GM19468 (cell line): Measurements from ENCODE around the gene INSC.

Source experiments
- ATAC-seq: cut with Tn5 transposase; IDR thresholded peaks from one replicate; pipeline ENCODE4 v1.9.1; 2021; ENCODE audit warnings: mild to moderate bottlenecking, moderate library complexity, moderate number of reproducible peaks; ENCODE audit not compliant: unreplicated experiment; ENCODE audit errors: extremely low read depth

The INSC gene

GRCh38 chr11:15208378-15209222 lies 93.9 kb downstream of the INSC start:
- peak; percentile 85 for ATAC-seq

GRCh38 chr11:15212876-15213275 lies 98.2 kb downstream of the INSC start:
- no peak for ATAC-seq

- ATAC-seq = no peak
Measured at GRCh38 chr11:15213471-15214231, 98.9 kb downstream of the INSC start.

- ATAC-seq = no peak
Measured at GRCh38 chr11:15215005-15215404, 100.3 kb downstream of the INSC start.

GRCh38 chr11:15216678-15217077 lies 102.0 kb downstream of the INSC start:
- no peak for ATAC-seq

- no peak for ATAC-seq
Measured at GRCh38 chr11:15217416-15217815, 102.7 kb downstream of the INSC start.

- no peak for ATAC-seq
Measured at GRCh38 chr11:15222777-15223176, 108.1 kb downstream of the INSC start.

- ATAC-seq = no peak
Measured at GRCh38 chr11:15223318-15223717, 108.6 kb downstream of the INSC start.

- no peak for ATAC-seq
Measured at GRCh38 chr11:15224466-15224865, 109.7 kb downstream of the INSC start.

- ATAC-seq = no peak
Measured at GRCh38 chr11:15227011-15227410, 112.3 kb downstream of the INSC start.

GRCh38 chr11:15228331-15228849 lies 113.7 kb downstream of the INSC start:
- no peak for ATAC-seq

- ATAC-seq = no peak
Measured at GRCh38 chr11:15229069-15229468, 114.3 kb downstream of the INSC start.

- ATAC-seq = no peak
Measured at GRCh38 chr11:15232496-15232895, 117.8 kb downstream of the INSC start.

- ATAC-seq = no peak
Measured at GRCh38 chr11:15233371-15234165, 118.8 kb downstream of the INSC start.

- no peak for ATAC-seq
Measured at GRCh38 chr11:15234796-15235195, 120.1 kb downstream of the INSC start.

GRCh38 chr11:15236559-15236958 lies 121.8 kb downstream of the INSC start:
- no peak for ATAC-seq

- ATAC-seq = no peak
Measured at GRCh38 chr11:15238856-15239255, 124.1 kb downstream of the INSC start.

- ATAC-seq = no peak
Measured at GRCh38 chr11:15248749-15249148, 134.0 kb downstream of the INSC start.

- peak; percentile 58 for ATAC-seq
Measured at GRCh38 chr11:15258433-15259165, 143.9 kb downstream of the INSC start.

GRCh38 chr11:15266999-15267398 lies 152.3 kb downstream of the INSC start:
- ATAC-seq = no peak
